DND-41 (cell line): ENCODE data around the gene TOMM22.

Source experiments
- CTCF ChIP-seq: IDR thresholded peaks from 2 replicates; pipeline ENCODE4 v1.5.1; 2012; ENCODE audit warnings: borderline replicate concordance, low read length, moderate library complexity, mild to moderate bottlenecking; ENCODE audit not compliant: poor library complexity, severe bottlenecking; ENCODE audit errors: extremely low read depth
- EZH2 ChIP-seq: IDR thresholded peaks from 3 replicates; pipeline ENCODE4 v1.6.1; 2012; ENCODE audit warnings: borderline replicate concordance, low read depth, mild to moderate bottlenecking, moderate library complexity, low read length, inconsistent platforms; ENCODE audit not compliant: severe bottlenecking

GRCh38 chr22:38715852-38716251, 34.1 kb downstream of the TOMM22 start:
- TF ChIP-seq CTCF = no peak
- TF ChIP-seq EZH2 = no peak
